Calu3 (cell line): ENCODE results near the gene CSF1R. TPM values are rescaled to one million over a fixed set of nuclear protein-coding genes. Genes with fewer than 3 reads are reported as not detected.

ENCODE experiments used
- BruUV-seq: library from RNA; stranded (reverse); fragments of 400-500 nt; replicated peaks from 2 replicates; lab custom pipeline; 2021; lab: Mats Ljungman, UMichigan
- CTCF ChIA-PET: fragments of 300-600 bp; sonication (Branson Sonifier 250); formaldehyde crosslinking; loops from one replicate; lab custom pipeline; 2022; ENCODE audit warnings: antibody characterized with exemption; lab: Charles Lee
- DNase-seq: peaks from one replicate; pipeline ENCODE4 v3.0.0; 2022
- H3K27ac Mint-ChIP-seq: one replicate; pipeline ENCODE4 v1.8.0; 2022; ENCODE audit warnings: mixed read lengths; ENCODE audit not compliant: unreplicated experiment
- H3K27me3 Mint-ChIP-seq: one replicate; pipeline ENCODE4 v1.8.0; 2022; ENCODE audit warnings: mixed read lengths; ENCODE audit not compliant: unreplicated experiment
- H3K36me3 Mint-ChIP-seq: one replicate; pipeline ENCODE4 v1.8.0; 2022; ENCODE audit warnings: mild to moderate bottlenecking, moderate library complexity, mixed read lengths; ENCODE audit not compliant: insufficient read depth, unreplicated experiment
- H3K4me1 Mint-ChIP-seq: one replicate; pipeline ENCODE4 v1.8.0; 2022; ENCODE audit warnings: mild to moderate bottlenecking, low read depth, mixed read lengths; ENCODE audit not compliant: unreplicated experiment
- H3K4me3 Mint-ChIP-seq: one replicate; pipeline ENCODE4 v1.8.0; 2022; ENCODE audit warnings: mild to moderate bottlenecking, low read depth, moderate library complexity, mixed read lengths; ENCODE audit not compliant: unreplicated experiment
- H3K9me3 Mint-ChIP-seq: one replicate; pipeline ENCODE4 v1.8.0; 2022; ENCODE audit warnings: low read depth, mixed read lengths; ENCODE audit not compliant: unreplicated experiment
- CTCF ChIP-seq: fragments of 200-600 bp; IDR thresholded peaks from one replicate; pipeline ENCODE4 v1.8.0; 2022; ENCODE audit warnings: antibody characterized with exemption; ENCODE audit not compliant: unreplicated experiment
- intact Hi-C: fragments of 100-400 bp; cut with micrococcal nuclease; formaldehyde crosslinking; loops from one replicate; pipeline ENCODE4 v1.10.0; 2022; ENCODE audit not compliant: unreplicated experiment
- total RNA-seq: library from RNA; stranded (reverse); gene quantifications from 2 replicates; pipeline ENCODE4 v1.2.3, GENCODE V29; 2022

The CSF1R gene
- total RNA-seq, 1 experiment from 2014 or later, result not detected

- no peak overlapping the region for H3K27ac Mint-ChIP-seq
- H3K27me3 Mint-ChIP-seq, result no peaks in the 10 kb centered on the region
- H3K36me3 Mint-ChIP-seq, result no peaks in the 10 kb centered on the region
- CTCF ChIA-PET, result interaction anchor here (0.5 kb wide), 1 partner anchor 327 kb away, joined by 5 read pairs; no protein-coding TSS in a partner anchor
- BruUV-seq, result no TSS peak
- intact Hi-C loops, result no loop called here
- H3K4me3 Mint-ChIP-seq, result no peak overlapping the region
- H3K4me1 Mint-ChIP-seq, result peaks cover 18% of the 10 kb centered on the region
- H3K9me3 Mint-ChIP-seq, result no peaks in the 10 kb centered on the region
- no peak for TF ChIP-seq CTCF
- DNase-seq, result no peak
Observed at GRCh38 chr5:150112201-150113046, 26.1 kb upstream of the CSF1R start.

- no peak for DNase-seq
- H3K36me3 Mint-ChIP-seq, result no peaks in the 10 kb centered on the region
- intact Hi-C loops, result no loop called here
- CTCF ChIA-PET, result no interaction called here
- H3K9me3 Mint-ChIP-seq, result no peaks in the 10 kb centered on the region
- H3K4me3 Mint-ChIP-seq, result no peak overlapping the region
- no peaks in the 10 kb centered on the region for H3K27me3 Mint-ChIP-seq
- no TSS peak for BruUV-seq
- no peak for TF ChIP-seq CTCF
- no peak overlapping the region for H3K27ac Mint-ChIP-seq
- peaks cover 18% of the 10 kb centered on the region for H3K4me1 Mint-ChIP-seq
Observed at GRCh38 chr5:150111122-150111521, 24.8 kb upstream of the CSF1R start.

GRCh38 chr5:150109921-150110320 is 23.6 kb upstream of the CSF1R start:
- Mint-ChIP-seq H3K9me3 (no peaks in the 10 kb centered on the region), H3K4me1 (peaks cover 18% of the 10 kb centered on the region), H3K4me3 (no peak overlapping the region), H3K36me3 (no peaks in the 10 kb centered on the region), H3K27me3 (no peaks in the 10 kb centered on the region), H3K27ac (no peak overlapping the region)
- no TSS peak for BruUV-seq
- intact Hi-C loops, result no loop called here
- TF ChIP-seq CTCF, result no peak
- CTCF ChIA-PET, result interaction anchor here (1.1 to 1.3 kb wide), 2 partner anchors 9 to 26 kb away, joined by 3 to 4 read pairs; no protein-coding TSS in a partner anchor
- no peak for DNase-seq

- intact Hi-C loops, result no loop called here
- no peak overlapping the region for H3K4me3 Mint-ChIP-seq
- TF ChIP-seq CTCF, result no peak
- no peak for DNase-seq
- no peaks in the 10 kb centered on the region for H3K36me3 Mint-ChIP-seq
- CTCF ChIA-PET, result interaction anchor here (1.3 kb wide), 1 partner anchor 10 kb away, joined by 4 read pairs; no protein-coding TSS in a partner anchor
- BruUV-seq, result no TSS peak
- peaks cover 18% of the 10 kb centered on the region for H3K4me1 Mint-ChIP-seq
- no peak overlapping the region for H3K27ac Mint-ChIP-seq
- H3K9me3 Mint-ChIP-seq, result no peaks in the 10 kb centered on the region
- H3K27me3 Mint-ChIP-seq, result no peaks in the 10 kb centered on the region
Observed at GRCh38 chr5:150108711-150109514, 22.6 kb upstream of the CSF1R start.
